ENCODE data around the gene PDK2. TPM values are rescaled to one million over a fixed set of nuclear protein-coding genes. Genes with fewer than 3 reads are reported as not detected.

The PDK2 gene
- total and polyA plus RNA-seq, 9 of the 15 experiments (the other 6 are each of a cell fraction or from before 2014, with no cell fraction given), result 0.03 to 2.5 (median 1.4) TPM

DNA sequence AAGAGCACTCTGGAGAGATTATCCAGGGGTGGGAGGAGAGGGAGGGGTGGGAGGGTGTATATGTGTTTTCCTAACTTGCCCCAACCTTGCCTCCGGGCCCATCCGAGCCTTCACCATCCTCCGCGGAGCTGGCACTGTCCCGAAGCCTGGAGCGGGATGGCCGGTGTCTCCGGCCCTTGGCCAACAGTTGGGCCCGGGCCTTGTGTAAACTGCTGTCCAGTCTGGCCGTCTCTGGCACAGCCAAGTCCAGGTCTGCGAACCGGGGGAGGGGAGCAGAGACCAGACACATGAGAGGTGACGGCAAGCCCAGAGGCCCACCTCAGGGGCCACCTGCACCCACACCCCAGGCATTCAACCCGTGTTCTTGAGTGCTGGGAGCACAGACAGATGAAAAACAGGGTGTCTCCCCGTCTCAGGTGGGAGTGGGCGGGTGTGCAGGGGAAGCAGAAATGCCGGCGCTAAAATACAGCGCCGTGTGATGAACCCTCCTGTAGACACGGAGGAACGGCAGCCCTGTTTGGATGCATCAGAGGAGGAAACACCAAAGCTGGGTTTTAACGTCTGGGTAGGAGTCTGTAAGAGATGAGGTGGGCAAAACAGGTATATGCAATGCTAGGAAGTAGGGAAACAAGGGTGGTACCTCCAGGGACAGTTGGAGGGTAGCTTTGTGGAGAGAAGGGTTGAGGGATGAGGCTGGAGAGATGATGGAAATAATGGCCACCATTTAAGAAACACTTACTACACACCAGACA lies 23.1 kb downstream of the PDK2 start:
- DNase-seq (ENCODE audit: extremely low read depth in 1 of 4, low spot score in 3 of 4), result no peak
- H3K79me2 ChIP-seq (ENCODE audit: control insufficient read depth, insufficient read depth, low read length), result no peaks in the 10 kb centered on the region
- in situ Hi-C loops (cut with MboI), result no loop called here
- 43% methylated on average over 15 of the region's 23 CpGs for WGBS (ENCODE audit: insufficient coverage, low coverage, missing lambda C conversion rate)
- no peaks in the 10 kb centered on the region for H3K9me1 ChIP-seq (ENCODE audit: control insufficient read depth, insufficient read depth, low read length)
- H3K4me3 ChIP-seq, result no peak overlapping the region
- peaks cover 9% of the 10 kb centered on the region for H4K20me1 ChIP-seq (replicated peaks; ENCODE audit: control insufficient read depth, insufficient read depth, low read length)
- no peak overlapping the region for H2AFZ ChIP-seq (ENCODE audit: low read depth, low read length)
- no peaks in the 10 kb centered on the region for H3K36me3 ChIP-seq (ENCODE audit: control insufficient read depth, insufficient read depth, low read length)
- ATAC-seq, result no peak
- H3K27ac ChIP-seq (ENCODE audit: extremely low read depth, low read depth, low read length), result no peak overlapping the region
- TF ChIP-seq, protein P1, sequence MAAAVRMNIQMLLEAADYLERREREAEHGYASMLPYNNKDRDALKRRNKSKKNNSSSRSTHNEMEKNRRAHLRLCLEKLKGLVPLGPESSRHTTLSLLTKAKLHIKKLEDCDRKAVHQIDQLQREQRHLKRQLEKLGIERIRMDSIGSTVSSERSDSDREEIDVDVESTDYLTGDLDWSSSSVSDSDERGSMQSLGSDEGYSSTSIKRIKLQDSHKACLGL (CRISPR knock-in tag; IDR thresholded peaks at IDR 0.05; ENCODE audit: borderline replicate concordance, poor library complexity, severe bottlenecking), result no peak
- TF ChIP-seq, protein P2, sequence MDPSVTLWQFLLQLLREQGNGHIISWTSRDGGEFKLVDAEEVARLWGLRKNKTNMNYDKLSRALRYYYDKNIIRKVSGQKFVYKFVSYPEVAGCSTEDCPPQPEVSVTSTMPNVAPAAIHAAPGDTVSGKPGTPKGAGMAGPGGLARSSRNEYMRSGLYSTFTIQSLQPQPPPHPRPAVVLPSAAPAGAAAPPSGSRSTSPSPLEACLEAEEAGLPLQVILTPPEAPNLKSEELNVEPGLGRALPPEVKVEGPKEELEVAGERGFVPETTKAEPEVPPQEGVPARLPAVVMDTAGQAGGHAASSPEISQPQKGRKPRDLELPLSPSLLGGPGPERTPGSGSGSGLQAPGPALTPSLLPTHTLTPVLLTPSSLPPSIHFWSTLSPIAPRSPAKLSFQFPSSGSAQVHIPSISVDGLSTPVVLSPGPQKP (CRISPR knock-in tag; IDR thresholded peaks at IDR 0.05), result no peak
- TF ChIP-seq, protein P3, sequence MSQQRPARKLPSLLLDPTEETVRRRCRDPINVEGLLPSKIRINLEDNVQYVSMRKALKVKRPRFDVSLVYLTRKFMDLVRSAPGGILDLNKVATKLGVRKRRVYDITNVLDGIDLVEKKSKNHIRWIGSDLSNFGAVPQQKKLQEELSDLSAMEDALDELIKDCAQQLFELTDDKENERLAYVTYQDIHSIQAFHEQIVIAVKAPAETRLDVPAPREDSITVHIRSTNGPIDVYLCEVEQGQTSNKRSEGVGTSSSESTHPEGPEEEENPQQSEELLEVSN (IDR thresholded peaks at IDR 0.05; ENCODE audit: borderline replicate concordance in 1 of 2, extremely low read depth in 1 of 2, insufficient read depth in 1 of 2, insufficient read length in 1 of 2, low read depth in 1 of 2, low read length in 1 of 2, poor library complexity in 1 of 2, severe bottlenecking in 1 of 2), result no peak
- TF ChIP-seq ZNF384 (IDR thresholded peaks at IDR 0.05; ENCODE audit: low read depth, low read length), result no peak
- TF ChIP-seq ZKSCAN8 (CRISPR knock-in tag; IDR thresholded peaks at IDR 0.05), result no peak
- no peak for TF ChIP-seq CREB1 (IDR thresholded peaks at IDR 0.05)
- no peak for TF ChIP-seq CREB1 (CRISPR knock-in tag; IDR thresholded peaks at IDR 0.05)
- TF ChIP-seq, protein P4, sequence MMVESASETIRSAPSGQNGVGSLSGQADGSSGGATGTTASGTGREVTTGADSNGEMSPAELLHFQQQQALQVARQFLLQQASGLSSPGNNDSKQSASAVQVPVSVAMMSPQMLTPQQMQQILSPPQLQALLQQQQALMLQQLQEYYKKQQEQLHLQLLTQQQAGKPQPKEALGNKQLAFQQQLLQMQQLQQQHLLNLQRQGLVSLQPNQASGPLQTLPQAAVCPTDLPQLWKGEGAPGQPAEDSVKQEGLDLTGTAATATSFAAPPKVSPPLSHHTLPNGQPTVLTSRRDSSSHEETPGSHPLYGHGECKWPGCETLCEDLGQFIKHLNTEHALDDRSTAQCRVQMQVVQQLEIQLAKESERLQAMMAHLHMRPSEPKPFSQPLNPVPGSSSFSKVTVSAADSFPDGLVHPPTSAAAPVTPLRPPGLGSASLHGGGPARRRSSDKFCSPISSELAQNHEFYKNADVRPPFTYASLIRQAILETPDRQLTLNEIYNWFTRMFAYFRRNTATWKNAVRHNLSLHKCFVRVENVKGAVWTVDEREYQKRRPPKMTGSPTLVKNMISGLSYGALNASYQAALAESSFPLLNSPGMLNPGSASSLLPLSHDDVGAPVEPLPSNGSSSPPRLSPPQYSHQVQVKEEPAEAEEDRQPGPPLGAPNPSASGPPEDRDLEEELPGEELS (CRISPR knock-in tag; IDR thresholded peaks at IDR 0.05; ENCODE audit: borderline replicate concordance), result no peak
- TF ChIP-seq TCF3 (CRISPR knock-in tag; IDR thresholded peaks at IDR 0.05), result no peak
- TF ChIP-seq SMARCB1 (IDR thresholded peaks at IDR 0.05; ENCODE audit: insufficient read length, low read depth), result no peak
- ChIA-PET CTCF (ENCODE audit: low intra/inter-chr PET ratio) (interaction anchor here (0.6 kb wide), 1 partner anchor 44 kb away, joined by 3 read pairs; no protein-coding TSS in a partner anchor), POLR2A (no interaction called here)
- BruUV-seq (replicated peaks), result no TSS peak
- H3K9ac ChIP-seq (ENCODE audit: insufficient read depth in 1 of 2, low read depth in 2 of 2, low read length in 2 of 2), result no peak overlapping the region
- no peaks in the 10 kb centered on the region for H3K9me3 ChIP-seq (replicated peaks; ENCODE audit: control insufficient read depth, insufficient read depth, low read depth, low read length)
- intact Hi-C loops (cut with micrococcal nuclease), result no loop called here
- no peak overlapping the region for H3K4me2 ChIP-seq (ENCODE audit: insufficient read depth, low read length)
- peaks cover 0 to 20% of the 10 kb centered on the region in 2 experiments; a peak in 4 of 5 replicates for H3K4me1 ChIP-seq (replicated peaks in 1 of 2; ENCODE audit: control insufficient read depth in 2 of 2, insufficient read depth in 2 of 2, low read length in 2 of 2)
- peaks cover 34 to 51% of the 10 kb centered on the region in 2 experiments; a peak in 4 of 5 replicates for H3K27me3 ChIP-seq (ENCODE audit: control insufficient read depth in 2 of 2, insufficient read depth in 2 of 2, low read length in 2 of 2)
- FAIRE-seq, result no peak

Data from K562 (cell line).